RWPE1 (cell line): Measurements from ENCODE around the gene POGZ.
A peak's percentile ranks its signal among the peaks of the same experiment; 100 is the strongest.
"Not testable (repeated sequence)": the region's sequence is repeated elsewhere in the genome, so short reads cannot be mapped to it uniquely, and the experiment has no call there.

Source experiments
- CTCF ChIA-PET: fragments of 350-600 bp; sonication (Branson Sonifier 250); formaldehyde crosslinking; extraction: SDS; loops from one replicate; lab custom pipeline; 2021; lab: Yijun Ruan, JAX
- POLR2A ChIA-PET: fragments of 400-600 bp; formaldehyde crosslinking; extraction: SDS; loops from one replicate; lab custom pipeline; 2020; ENCODE audit warnings: antibody characterized with exemption; ENCODE audit not compliant: low non-redundant PET; lab: Yijun Ruan, JAX
- DNase-seq: peaks from one replicate; pipeline ENCODE4 v3.0.0; 2012; ENCODE audit warnings: low spot score
- H3K27ac ChIP-seq: fragments of 450-650 bp; 2 replicates; pipeline ENCODE4 v1.5.1; 2017
- TF ChIP-seq, protein P1 (sequence below): fragments of 450-650 bp; conservative IDR thresholded peaks from 2 replicates; pipeline ENCODE4 v1.5.1; 2017; ENCODE audit warnings: low read depth, mild to moderate bottlenecking

The POGZ gene

DNA sequence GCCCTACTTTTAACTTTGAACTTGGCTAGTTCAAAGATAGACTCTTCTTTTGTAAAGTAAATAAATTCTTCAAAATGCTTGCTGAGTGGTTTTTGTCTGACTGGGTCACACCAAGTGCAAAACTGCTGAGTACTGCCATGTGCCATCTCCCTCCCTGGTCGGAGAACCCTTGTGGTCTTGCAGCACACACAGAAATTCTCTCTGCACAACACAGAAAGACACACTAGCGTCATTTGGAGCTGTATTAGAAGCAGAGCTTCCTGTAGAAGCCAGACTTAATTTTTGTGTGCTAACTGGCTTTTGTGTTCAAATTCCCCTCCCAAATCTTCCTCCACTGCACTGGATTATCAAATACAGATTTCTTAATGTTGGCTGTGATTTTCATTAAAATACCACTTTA, 57.4 kb downstream of the POGZ start:
- TF ChIP-seq, protein P1, sequence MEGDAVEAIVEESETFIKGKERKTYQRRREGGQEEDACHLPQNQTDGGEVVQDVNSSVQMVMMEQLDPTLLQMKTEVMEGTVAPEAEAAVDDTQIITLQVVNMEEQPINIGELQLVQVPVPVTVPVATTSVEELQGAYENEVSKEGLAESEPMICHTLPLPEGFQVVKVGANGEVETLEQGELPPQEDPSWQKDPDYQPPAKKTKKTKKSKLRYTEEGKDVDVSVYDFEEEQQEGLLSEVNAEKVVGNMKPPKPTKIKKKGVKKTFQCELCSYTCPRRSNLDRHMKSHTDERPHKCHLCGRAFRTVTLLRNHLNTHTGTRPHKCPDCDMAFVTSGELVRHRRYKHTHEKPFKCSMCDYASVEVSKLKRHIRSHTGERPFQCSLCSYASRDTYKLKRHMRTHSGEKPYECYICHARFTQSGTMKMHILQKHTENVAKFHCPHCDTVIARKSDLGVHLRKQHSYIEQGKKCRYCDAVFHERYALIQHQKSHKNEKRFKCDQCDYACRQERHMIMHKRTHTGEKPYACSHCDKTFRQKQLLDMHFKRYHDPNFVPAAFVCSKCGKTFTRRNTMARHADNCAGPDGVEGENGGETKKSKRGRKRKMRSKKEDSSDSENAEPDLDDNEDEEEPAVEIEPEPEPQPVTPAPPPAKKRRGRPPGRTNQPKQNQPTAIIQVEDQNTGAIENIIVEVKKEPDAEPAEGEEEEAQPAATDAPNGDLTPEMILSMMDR, result no peak
- ChIA-PET CTCF (no interaction called here), POLR2A (no interaction called here)
- DNase-seq, result no peak
- H3K27ac ChIP-seq, result no peak overlapping the region

DNA sequence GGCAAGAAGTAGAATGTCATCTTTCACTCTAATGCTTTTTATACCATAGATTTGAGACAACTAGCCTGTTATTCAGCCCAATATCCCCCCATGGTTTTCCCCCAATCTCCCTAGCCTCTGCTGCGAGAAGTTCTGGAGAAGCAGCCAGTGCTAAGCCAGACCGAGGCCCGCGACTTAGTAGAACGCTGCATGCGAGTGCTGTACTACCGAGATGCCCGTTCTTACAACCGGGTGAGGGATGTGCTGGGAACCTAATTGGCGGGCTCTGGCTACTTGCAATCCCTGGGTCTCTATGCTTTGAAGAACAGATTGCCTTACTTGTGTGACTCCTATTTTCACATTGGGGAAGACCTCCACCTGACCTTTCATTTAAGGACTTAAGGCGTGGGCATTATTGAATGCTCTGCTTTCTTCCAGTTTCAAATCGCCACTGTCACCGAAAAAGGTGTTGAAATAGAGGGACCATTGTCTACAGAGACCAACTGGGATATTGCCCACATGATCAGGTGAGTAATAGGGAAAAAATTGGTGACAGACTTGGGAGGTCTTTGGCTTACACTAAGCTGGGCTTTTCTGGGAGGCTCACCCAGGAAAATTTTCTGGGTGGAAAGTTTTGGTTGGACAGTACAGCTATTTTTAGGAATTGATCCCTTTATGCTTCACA, 58.0 kb downstream of the POGZ start:
- H3K27ac ChIP-seq, result no peak overlapping the region
- ChIA-PET CTCF (no interaction called here), POLR2A (no interaction called here)
- TF ChIP-seq, protein P1, result no peak
- no peak for DNase-seq

DNA sequence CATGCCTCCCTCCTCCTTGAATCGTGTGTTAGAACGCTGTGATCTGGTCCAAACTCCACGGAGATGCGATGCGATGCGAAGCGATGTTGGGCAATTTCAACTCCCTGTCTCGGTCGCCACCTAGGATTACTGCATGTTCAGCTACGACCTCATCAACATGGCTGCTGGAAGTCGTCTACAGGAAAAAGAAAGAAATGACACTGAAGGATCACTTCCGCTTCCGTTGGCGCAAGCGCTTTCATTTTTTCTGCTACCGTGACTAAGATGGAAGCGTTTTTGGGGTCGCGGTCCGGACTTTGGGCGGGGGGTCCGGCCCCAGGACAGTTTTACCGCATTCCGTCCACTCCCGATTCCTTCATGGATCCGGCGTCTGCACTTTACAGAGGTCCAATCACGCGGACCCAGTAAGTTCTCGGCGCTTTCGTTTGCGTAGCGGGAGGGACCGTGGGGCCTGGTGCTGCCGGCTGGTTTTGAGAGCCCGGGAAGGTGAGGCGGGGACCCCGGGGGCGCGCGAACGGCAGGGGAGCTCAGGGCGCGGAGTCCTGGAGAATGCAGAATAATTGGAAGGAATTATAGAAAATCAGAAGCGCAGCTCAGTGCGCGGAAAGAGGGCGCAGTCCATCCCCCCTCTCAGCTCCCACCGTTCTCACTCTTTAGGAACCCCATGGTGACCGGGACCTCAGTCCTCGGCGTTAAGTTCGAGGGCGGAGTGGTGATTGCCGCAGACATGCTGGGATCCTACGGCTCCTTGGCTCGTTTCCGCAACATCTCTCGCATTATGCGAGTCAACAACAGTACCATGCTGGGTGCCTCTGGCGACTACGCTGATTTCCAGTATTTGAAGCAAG, 59.7 kb downstream of the POGZ start, which contains the start of gene PSMB4:
TSS of gene PSMB4 (plus strand) at position 250 of the 848 bp plus-strand sequence. CDS start at position 265, 15 bp downstream.
- TF ChIP-seq, protein P1, result no peak
- CTCF ChIA-PET, result interaction anchor here (0.6 to 1.0 kb wide), 3 partner anchors 55 to 204 kb away, joined by 3 to 10 read pairs (median 6); no protein-coding TSS in a partner anchor

DNA sequence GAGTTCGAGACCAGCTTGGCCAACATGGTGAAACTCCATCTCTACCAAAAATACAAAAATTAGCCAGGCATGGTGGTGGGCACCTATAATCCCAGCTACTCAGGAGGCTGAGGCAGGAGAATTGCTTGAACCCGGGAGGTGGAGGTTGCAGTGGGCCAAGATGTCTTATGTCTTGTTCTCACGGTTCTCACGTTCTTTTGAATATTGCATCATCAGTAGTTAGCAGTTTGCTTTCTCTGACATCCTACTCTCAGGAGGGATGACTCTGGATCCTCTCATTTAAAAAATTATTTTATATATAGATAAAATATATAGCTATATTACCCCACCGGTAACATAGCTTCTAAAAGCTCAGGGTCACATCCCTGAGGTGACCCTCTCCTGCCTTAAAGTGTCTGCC, 63.0 kb downstream of the POGZ start:
- CTCF ChIA-PET, result interaction anchor here (1.0 kb wide), 1 partner anchor 56 kb away, joined by 4 read pairs; no protein-coding TSS in a partner anchor

More for the DNA sequence above, 59.7 kb downstream of the POGZ start, which contains the start of gene PSMB4:
- peak within 1 kb of the TSS; percentile 77 for H3K27ac ChIP-seq
- POLR2A ChIA-PET, result no interaction called here
- peak; percentile 81 for DNase-seq

DNA sequence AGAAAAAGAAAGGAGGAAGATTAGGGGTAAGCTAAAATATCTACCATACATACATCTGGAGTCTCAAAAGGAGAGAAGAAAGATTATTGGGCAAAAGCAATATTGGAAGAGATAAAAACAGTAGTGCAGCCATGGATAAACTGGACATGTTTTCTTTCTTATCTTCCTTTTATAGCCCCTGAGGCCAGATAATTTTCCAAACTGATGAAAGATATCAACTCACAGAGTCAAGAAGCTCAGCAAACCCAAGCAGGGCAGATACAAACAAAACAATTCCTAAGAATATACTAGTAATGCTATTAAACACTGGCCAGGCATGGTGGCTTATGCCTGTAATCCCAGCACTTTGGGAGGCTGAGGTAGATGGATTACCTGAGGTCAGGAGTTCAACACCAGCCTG, 65.7 kb downstream of the POGZ start:
- ChIA-PET POLR2A (no interaction called here), CTCF (no interaction called here)
- no peak overlapping the region for H3K27ac ChIP-seq
- TF ChIP-seq, protein P1, result no peak
- no peak for DNase-seq

More for the DNA sequence above, 63.0 kb downstream of the POGZ start:
- POLR2A ChIA-PET, DNase-seq, H3K27ac ChIP-seq: not testable (repeated sequence)

- CTCF ChIA-PET, result no interaction called here
- TF ChIP-seq, protein P1, result no peak
- no peak overlapping the region for H3K27ac ChIP-seq
- DNase-seq, result no peak
- POLR2A ChIA-PET, result no interaction called here
Measured at GRCh38 chr1:151391079-151391563, 68.2 kb downstream of the POGZ start.

GRCh38 chr1:151390221-151391078, 68.8 kb downstream of the POGZ start:
- H3K27ac ChIP-seq, POLR2A ChIA-PET: not testable (repeated sequence)
- CTCF ChIA-PET, result interaction anchor here (1.0 kb wide), 1 partner anchor 50 kb away, joined by 4 read pairs; no protein-coding TSS in a partner anchor

More at GRCh38 chr1:151390221-151391078, 68.8 kb downstream of the POGZ start:
- DNase-seq, result not testable (repeated sequence)
